GM12872 (cell line): Measurements from ENCODE around the gene UFC1.

Experiments used
- CTCF ChIP-seq: IDR thresholded peaks from 3 replicates; pipeline ENCODE4 v1.5.1; 2011; ENCODE audit warnings: low read depth, mild to moderate bottlenecking, low read length, moderate library complexity; ENCODE audit not compliant: insufficient read depth

UFC1 gene

GRCh38 chr1:161130266-161130665, 23.5 kb upstream of the UFC1 start:
- TF ChIP-seq CTCF, result no peak

GRCh38 chr1:161131523-161132409, 22.0 kb upstream of the UFC1 start:
- no peak for TF ChIP-seq CTCF

- peak; percentile 17; the same call in 1 of the 3 replicates for TF ChIP-seq CTCF
Measured at GRCh38 chr1:161132410-161133219, 21.2 kb upstream of the UFC1 start, which contains the start of gene DEDD. Gene DEDD, minus strand, starts transcription at chr1:161132667. Its CDS starts 8,205 bp downstream, at chr1:161124462.

- TF ChIP-seq CTCF, result no peak
Measured at GRCh38 chr1:161133220-161133740, 20.5 kb upstream of the UFC1 start.

- no peak for TF ChIP-seq CTCF
Measured at GRCh38 chr1:161137881-161138280, 15.9 kb upstream of the UFC1 start.

- TF ChIP-seq CTCF, result no peak
Measured at GRCh38 chr1:161138431-161138830, 15.3 kb upstream of the UFC1 start.

GRCh38 chr1:161139766-161140165, 14.0 kb upstream of the UFC1 start:
- peak; percentile 40; the same call in 2 of the 3 replicates for TF ChIP-seq CTCF
